BLaER1 treated with 17β-estradiol and CSF1 and Interleukin-3, amounts not matched to agents 10 nM and 100 nM (cell line): ENCODE data around the gene SHISA9.

Experiments
- H3K27ac ChIP-seq, 11 experiments: shearing (Covaris generic); formaldehyde crosslinking; 2 replicates each; pipeline ENCODE4 v1.8.1; 2022
- H3K27me3 ChIP-seq, 11 experiments: shearing (Covaris generic); formaldehyde crosslinking; 2 replicates each; pipeline ENCODE4 v1.8.1; 2022
- H3K36me3 ChIP-seq, 11 experiments: shearing (Covaris generic); formaldehyde crosslinking; 2 replicates each; pipeline ENCODE4 v1.8.1; 2022
- H3K4me1 ChIP-seq, 10 experiments: shearing (Covaris generic); formaldehyde crosslinking; 2 replicates each; pipeline ENCODE4 v1.8.1; 2022
- H3K4me2 ChIP-seq, 11 experiments: shearing (Covaris generic); formaldehyde crosslinking; 2 replicates each; pipeline ENCODE4 v1.8.1; 2022
- H3K4me3 ChIP-seq, 10 experiments: shearing (Covaris generic); formaldehyde crosslinking; 2 replicates each; pipeline ENCODE4 v1.8.1; 2022
- H3K9ac ChIP-seq, 11 experiments: shearing (Covaris generic); formaldehyde crosslinking; 2 replicates each; pipeline ENCODE4 v1.8.1; 2022
- H3K9me3 ChIP-seq, 11 experiments: shearing (Covaris generic); formaldehyde crosslinking; replicated peaks in 1 of 11; 2 replicates each; pipeline ENCODE4 v1.8.1; 2022
- H4K20me1 ChIP-seq, 11 experiments: shearing (Covaris generic); formaldehyde crosslinking; 2 replicates each; pipeline ENCODE4 v1.8.1; 2022
- Cebpa-rat ChIP-seq, 11 experiments: shearing (Covaris generic); IDR thresholded peaks; 2 replicates each; pipeline ENCODE4 v1.8.1; 2022

Gene SHISA9

DNA sequence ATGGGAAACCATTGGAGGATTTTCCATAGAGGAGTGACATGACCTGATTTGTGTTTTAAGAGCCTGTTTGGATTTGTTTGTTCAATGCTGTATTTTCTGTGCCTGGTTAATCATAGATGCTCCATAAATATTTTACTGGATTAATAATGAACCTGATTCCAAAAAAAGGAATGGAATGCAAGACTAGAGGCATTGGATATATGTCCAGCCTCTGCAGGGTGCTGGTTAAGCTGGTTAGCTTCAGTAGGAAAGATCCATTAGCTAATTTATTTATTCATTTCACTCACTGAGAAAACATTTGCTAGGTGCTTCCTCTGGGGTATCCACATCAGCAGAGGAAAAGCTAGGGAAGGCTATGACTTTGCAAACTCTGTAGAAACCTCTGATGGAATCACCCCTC, 57.7 kb downstream of the SHISA9 start:
- no peaks in the 10 kb centered on the region for H3K27me3 ChIP-seq
- no peak overlapping the region for H3K4me2 ChIP-seq
- no peak overlapping the region for H3K9ac ChIP-seq
- H3K27ac ChIP-seq, result no peak overlapping the region
- no peak overlapping the region for H3K4me3 ChIP-seq
- no peaks in the 10 kb centered on the region for H3K4me1 ChIP-seq
- no peaks in the 10 kb centered on the region for H3K36me3 ChIP-seq
- H4K20me1 ChIP-seq, result no peaks in the 10 kb centered on the region
- H3K9me3 ChIP-seq, result peaks cover 0 to 6% (median 0%) of the 10 kb centered on the region in 11 experiments; a peak in 2 of 22 replicates
- TF ChIP-seq Cebpa-rat (IDR thresholded peaks at IDR 0.05), result no peak

DNA sequence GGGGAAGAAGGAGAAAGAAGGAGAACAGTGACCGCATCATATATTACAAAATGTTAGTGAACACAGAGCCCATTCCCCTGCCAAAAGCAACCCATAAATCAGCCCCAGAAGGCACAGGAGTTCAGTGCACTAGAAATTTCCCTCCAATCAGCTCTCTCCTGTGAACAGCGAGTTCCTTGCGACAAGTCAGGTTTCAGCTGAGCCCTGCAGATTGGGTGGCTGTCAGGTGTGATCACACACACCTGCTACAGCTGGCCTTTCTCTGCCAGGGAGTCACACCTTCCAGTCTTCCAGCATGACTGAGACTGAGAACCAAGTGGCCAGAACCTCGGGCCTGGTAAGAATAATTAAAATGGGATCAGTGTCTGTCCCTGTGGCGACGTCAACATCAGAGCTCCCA, 60.2 kb downstream of the SHISA9 start:
- Histone ChIP-seq H3K9me3 (peaks cover 0 to 6% (median 0%) of the 10 kb centered on the region in 11 experiments; a peak in 2 of 22 replicates), H3K4me3 (no peak overlapping the region), H3K9ac (no peak overlapping the region), H4K20me1 (no peaks in the 10 kb centered on the region), H3K36me3 (no peaks in the 10 kb centered on the region), H3K27ac (no peak overlapping the region), H3K4me2 (no peak overlapping the region), H3K27me3 (no peaks in the 10 kb centered on the region), H3K4me1 (no peaks in the 10 kb centered on the region)
- no peak for TF ChIP-seq Cebpa-rat (IDR thresholded peaks at IDR 0.05)

DNA sequence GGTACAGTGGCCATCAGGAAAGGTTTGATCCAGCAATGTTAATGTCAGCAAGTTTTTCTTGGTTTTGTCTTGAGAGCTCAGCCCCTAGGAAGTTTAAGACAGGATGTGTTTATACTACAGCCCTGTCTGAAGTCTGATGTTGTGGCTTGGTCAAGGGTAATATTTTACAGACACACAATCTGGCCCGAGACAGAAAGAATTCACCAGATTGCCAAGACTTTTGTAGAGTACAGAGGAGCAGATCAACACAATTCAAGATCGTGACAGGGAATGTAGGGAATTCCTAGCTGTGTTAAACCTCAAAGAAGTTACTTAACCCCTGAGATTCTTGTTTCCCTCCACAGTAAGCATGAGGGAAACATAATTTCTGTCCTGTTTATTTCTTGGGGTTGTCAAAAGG, 63.1 kb downstream of the SHISA9 start:
- no peak overlapping the region for H3K4me2 ChIP-seq
- H4K20me1 ChIP-seq, result no peaks in the 10 kb centered on the region
- no peaks in the 10 kb centered on the region for H3K27me3 ChIP-seq
- TF ChIP-seq Cebpa-rat (IDR thresholded peaks at IDR 0.05), result no peak
- H3K9ac ChIP-seq, result no peak overlapping the region
- no peaks in the 10 kb centered on the region for H3K36me3 ChIP-seq
- no peak overlapping the region for H3K4me3 ChIP-seq
- H3K9me3 ChIP-seq, result peaks cover 0 to 6% (median 0%) of the 10 kb centered on the region in 11 experiments; a peak in 2 of 22 replicates
- no peak overlapping the region for H3K27ac ChIP-seq
- no peaks in the 10 kb centered on the region for H3K4me1 ChIP-seq

DNA sequence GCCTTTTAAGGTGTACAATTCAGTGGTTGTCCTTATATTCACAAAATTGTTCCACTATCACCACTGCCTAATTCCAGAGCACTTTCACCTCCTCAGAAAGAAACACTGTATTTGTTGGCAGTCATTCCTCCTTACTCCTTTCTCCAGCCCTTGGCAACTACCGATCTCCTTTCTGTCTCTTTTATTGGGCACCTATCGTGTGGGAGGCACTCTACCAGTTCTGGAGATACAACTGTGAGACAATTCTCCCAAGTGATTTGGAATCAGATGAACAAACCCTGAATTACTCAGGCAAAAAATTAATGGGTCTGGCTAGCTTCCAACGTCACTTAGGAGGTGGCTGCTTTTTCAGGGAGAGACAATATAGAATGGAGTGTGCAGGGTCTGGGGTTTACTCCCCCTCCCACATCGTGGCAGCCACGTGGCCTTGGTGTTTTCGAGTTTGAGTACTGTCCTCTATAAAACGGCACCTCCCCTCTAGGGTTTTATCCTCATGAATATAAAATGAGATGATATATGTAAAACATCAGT, 63.9 kb downstream of the SHISA9 start:
- H3K27ac ChIP-seq, result no peak overlapping the region
- H3K4me3 ChIP-seq, result no peak overlapping the region
- H3K4me2 ChIP-seq, result no peak overlapping the region
- no peaks in the 10 kb centered on the region for H3K36me3 ChIP-seq
- peaks cover 0 to 6% (median 0%) of the 10 kb centered on the region in 11 experiments; a peak in 2 of 22 replicates for H3K9me3 ChIP-seq
- TF ChIP-seq Cebpa-rat (IDR thresholded peaks at IDR 0.05), result no peak
- H4K20me1 ChIP-seq, result no peaks in the 10 kb centered on the region
- H3K27me3 ChIP-seq, result no peaks in the 10 kb centered on the region
- no peaks in the 10 kb centered on the region for H3K4me1 ChIP-seq
- H3K9ac ChIP-seq, result no peak overlapping the region

DNA sequence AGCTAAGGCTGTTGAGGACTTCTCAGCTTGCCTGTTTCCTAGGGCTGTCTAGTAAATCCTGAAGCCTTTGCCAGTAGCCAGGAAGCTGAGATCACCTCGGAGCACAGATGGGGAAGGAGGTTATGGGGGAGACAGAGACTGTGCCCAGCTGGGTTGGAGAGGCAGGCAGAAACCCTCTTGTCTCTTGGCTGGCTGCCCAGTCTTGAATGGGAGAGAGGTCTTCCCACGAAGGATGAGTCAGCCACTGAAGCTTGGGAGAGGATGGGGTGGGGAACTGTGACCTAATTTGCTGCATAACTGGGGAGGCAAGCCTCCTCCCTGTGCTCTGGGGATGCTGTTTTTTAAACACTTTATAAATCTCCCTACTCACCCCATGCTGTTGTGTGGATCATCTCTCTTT, 69.8 kb downstream of the SHISA9 start:
- no peaks in the 10 kb centered on the region for H3K36me3 ChIP-seq
- TF ChIP-seq Cebpa-rat (IDR thresholded peaks at IDR 0.05), result no peak
- H3K4me3 ChIP-seq, result no peak overlapping the region
- H3K4me1 ChIP-seq, result peaks cover 0 to 12% (median 8%) of the 10 kb centered on the region in 10 experiments; a peak in 12 of 20 replicates
- peaks cover 0 to 4% (median 0%) of the 10 kb centered on the region in 11 experiments; a peak in 1 of 22 replicates for H4K20me1 ChIP-seq
- H3K9ac ChIP-seq, result no peak overlapping the region
- H3K27ac ChIP-seq, result no peak overlapping the region
- peak overlapping the region in 8 of 11 experiments; percentile 0 to 64 (median 22); a peak in 11 of 22 replicates for H3K4me2 ChIP-seq
- no peaks in the 10 kb centered on the region for H3K27me3 ChIP-seq
- H3K9me3 ChIP-seq, result no peaks in the 10 kb centered on the region

DNA sequence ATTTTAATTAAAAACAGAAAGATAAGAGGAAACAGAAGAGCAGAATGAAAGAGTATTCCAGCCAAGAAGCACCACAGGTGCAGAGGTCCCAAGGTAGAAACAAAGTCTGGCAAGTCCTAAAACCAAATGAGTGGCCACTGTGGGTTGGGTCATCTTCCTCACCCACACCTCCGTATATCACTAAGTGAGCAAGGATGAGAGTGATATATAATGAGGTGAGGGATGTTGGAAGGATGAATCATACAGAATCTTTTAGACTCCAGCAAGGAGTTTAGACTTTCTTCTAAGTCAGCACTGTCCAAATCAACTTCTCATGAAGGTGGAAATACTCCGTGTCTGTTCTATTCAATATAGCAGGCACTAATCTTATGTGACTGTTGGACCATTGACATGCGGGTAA, 70.8 kb downstream of the SHISA9 start:
- Histone ChIP-seq H3K4me3 (no peak overlapping the region), H3K9ac (no peak overlapping the region), H3K27me3 (no peaks in the 10 kb centered on the region), H4K20me1 (peaks cover 0 to 4% (median 0%) of the 10 kb centered on the region in 11 experiments; a peak in 1 of 22 replicates), H3K9me3 (no peaks in the 10 kb centered on the region), H3K27ac (no peak overlapping the region), H3K4me1 (peaks cover 0 to 12% (median 8%) of the 10 kb centered on the region in 10 experiments; a peak in 12 of 20 replicates), H3K4me2 (no peak overlapping the region), H3K36me3 (no peaks in the 10 kb centered on the region)
- no peak for TF ChIP-seq Cebpa-rat (IDR thresholded peaks at IDR 0.05)

DNA sequence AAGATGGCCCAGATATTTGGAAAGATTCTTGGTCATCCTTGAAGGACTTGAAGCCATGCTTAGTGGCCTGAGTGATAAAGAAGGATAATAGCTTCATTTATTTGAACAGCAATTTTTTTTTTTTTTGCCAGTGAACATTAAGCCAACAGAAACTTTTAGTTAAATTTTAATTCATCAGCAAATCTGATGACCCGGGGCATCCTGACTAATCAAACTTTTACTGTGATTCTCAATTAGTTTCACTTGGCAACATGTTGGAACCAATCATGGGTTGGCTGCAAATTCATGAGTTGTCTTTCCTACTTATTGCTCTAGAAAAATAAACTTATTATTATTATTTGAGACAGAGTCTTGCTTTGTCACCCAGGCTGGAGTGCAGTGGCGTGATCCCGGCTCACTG, 74.4 kb downstream of the SHISA9 start:
- Histone ChIP-seq H3K9me3 (peaks cover 0 to 3% (median under 1%) of the 10 kb centered on the region in 11 experiments; a peak in 10 of 22 replicates), H3K27ac (no peak overlapping the region), H3K36me3 (no peaks in the 10 kb centered on the region), H3K27me3 (no peaks in the 10 kb centered on the region), H4K20me1 (peaks cover 0 to 4% (median 0%) of the 10 kb centered on the region in 11 experiments; a peak in 1 of 22 replicates), H3K4me3 (no peak overlapping the region), H3K4me2 (no peak overlapping the region), H3K9ac (no peak overlapping the region), H3K4me1 (peaks cover 0 to 10% (median 8%) of the 10 kb centered on the region in 10 experiments; a peak in 12 of 20 replicates)
- no peak for TF ChIP-seq Cebpa-rat (IDR thresholded peaks at IDR 0.05)

DNA sequence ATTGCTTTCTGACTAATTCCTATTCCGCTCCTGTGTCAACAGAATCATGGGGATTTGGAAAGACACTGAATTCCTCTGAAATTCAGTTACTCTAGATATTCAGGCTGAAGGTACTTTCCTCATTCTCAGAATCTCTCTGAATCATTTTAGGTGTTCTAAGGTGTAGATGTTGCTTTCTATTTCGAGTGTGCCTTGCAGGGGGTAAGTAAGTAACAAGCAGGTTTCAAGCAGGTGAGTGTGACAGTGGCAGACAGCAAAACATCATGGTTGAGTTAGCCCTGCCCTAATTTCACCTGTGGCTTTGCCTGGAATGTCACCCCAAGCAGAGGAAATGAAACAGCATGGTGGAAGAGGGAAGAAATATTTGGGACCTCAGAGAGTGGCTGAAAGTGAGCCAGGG, 75.1 kb downstream of the SHISA9 start:
- Histone ChIP-seq H3K4me3 (no peak overlapping the region), H4K20me1 (no peaks in the 10 kb centered on the region), H3K27ac (no peak overlapping the region), H3K9me3 (peaks cover 6 to 10% (median 8%) of the 10 kb centered on the region in 11 experiments; a peak in 21 of 22 replicates), H3K27me3 (no peaks in the 10 kb centered on the region), H3K4me2 (no peak overlapping the region), H3K9ac (no peak overlapping the region), H3K36me3 (no peaks in the 10 kb centered on the region), H3K4me1 (peaks cover 0 to 2% (median under 1%) of the 10 kb centered on the region in 10 experiments; a peak in 9 of 20 replicates)
- TF ChIP-seq Cebpa-rat (IDR thresholded peaks at IDR 0.05), result no peak

DNA sequence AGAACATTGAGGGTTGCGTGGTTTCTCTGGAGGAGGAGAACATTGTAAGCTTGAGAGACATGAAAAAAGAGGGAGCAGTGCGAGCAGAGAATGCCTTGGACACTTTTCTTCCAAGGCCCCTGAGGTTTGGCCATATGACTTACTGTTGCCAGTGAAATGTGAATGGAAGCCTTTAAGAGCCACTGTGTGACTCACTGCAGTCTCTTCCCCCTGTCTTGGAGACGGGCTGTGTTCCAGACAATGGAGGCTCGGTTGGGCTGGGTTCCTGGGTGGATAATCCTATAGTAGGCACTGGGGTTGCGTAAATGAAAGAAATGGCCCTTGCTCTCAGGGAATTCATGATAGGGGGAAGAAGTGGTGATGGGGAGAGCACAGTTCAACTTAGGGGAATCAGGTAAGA, 75.5 kb downstream of the SHISA9 start:
- peaks cover 0 to 4% (median 0%) of the 10 kb centered on the region in 10 experiments; a peak in 2 of 20 replicates for H3K4me1 ChIP-seq
- H3K9ac ChIP-seq, result no peak overlapping the region
- no peak for TF ChIP-seq Cebpa-rat (IDR thresholded peaks at IDR 0.05)
- no peaks in the 10 kb centered on the region for H3K36me3 ChIP-seq
- no peak overlapping the region for H3K4me3 ChIP-seq
- H3K4me2 ChIP-seq, result no peak overlapping the region
- H3K9me3 ChIP-seq, result peaks cover 9 to 14% (median 11%) of the 10 kb centered on the region in 11 experiments; a peak in 21 of 22 replicates
- H3K27me3 ChIP-seq, result no peaks in the 10 kb centered on the region
- no peaks in the 10 kb centered on the region for H4K20me1 ChIP-seq
- H3K27ac ChIP-seq, result no peak overlapping the region

DNA sequence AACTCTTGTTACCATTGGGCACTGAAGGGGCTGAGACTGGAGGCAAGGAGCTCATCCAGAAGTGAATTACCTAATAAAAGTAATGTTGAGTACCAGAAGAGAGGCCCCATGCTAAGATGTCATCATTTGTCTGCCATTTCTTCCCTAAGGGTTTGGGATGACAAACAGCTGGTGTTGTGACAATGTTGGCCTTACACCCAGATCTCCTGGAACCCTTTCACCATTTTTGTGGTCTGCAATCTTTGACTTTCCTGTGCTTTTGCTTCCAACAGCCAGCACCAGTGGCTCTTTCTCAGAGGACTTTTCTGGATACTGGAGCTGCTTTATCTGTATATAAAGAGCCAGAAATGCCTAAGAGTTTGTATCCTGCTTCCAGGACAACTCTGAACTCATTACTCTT, 84.1 kb downstream of the SHISA9 start:
- no peak for TF ChIP-seq Cebpa-rat (IDR thresholded peaks at IDR 0.05)
- no peak overlapping the region for H3K9ac ChIP-seq
- no peaks in the 10 kb centered on the region for H3K36me3 ChIP-seq
- no peaks in the 10 kb centered on the region for H4K20me1 ChIP-seq
- peaks cover 0 to 6% (median 0%) of the 10 kb centered on the region in 10 experiments; a peak in 2 of 20 replicates for H3K4me1 ChIP-seq
- no peaks in the 10 kb centered on the region for H3K27me3 ChIP-seq
- H3K9me3 ChIP-seq, result peaks cover 9 to 16% (median 12%) of the 10 kb centered on the region in 11 experiments; a peak in 21 of 22 replicates
- no peak overlapping the region for H3K4me2 ChIP-seq
- no peak overlapping the region for H3K4me3 ChIP-seq
- no peak overlapping the region for H3K27ac ChIP-seq
